Esophagus (tissue), 2 donors: ENCODE data around the gene CHST8. TPM values are rescaled to one million over a fixed set of nuclear protein-coding genes. Genes with fewer than 3 reads are reported as not detected.

Experiments
- H3K27ac ChIP-seq, 2 donors: one replicate each; pipeline ENCODE4 v1.5.1; 2013; ENCODE audit warnings: low read depth in 2 of 2, mild to moderate bottlenecking in 2 of 2, inconsistent platforms in 1 of 2, low read length in 1 of 2, moderate library complexity in 1 of 2
- H3K27me3 ChIP-seq, 2 donors: one replicate each; pipeline ENCODE4 v1.6.1; 2013; ENCODE audit warnings: low read length in 2 of 2, control low read depth in 1 of 2, mild to moderate bottlenecking in 1 of 2; ENCODE audit not compliant: insufficient read depth in 2 of 2, control insufficient read depth in 1 of 2
- H3K36me3 ChIP-seq, 2 donors: one replicate each; pipeline ENCODE4 v1.6.1; 2013; ENCODE audit warnings: low read length in 1 of 2; ENCODE audit not compliant: control insufficient read depth in 2 of 2, insufficient read depth in 2 of 2
- H3K4me1 ChIP-seq, 2 donors: one replicate each; pipeline ENCODE4 v1.6.1; 2013; ENCODE audit warnings: low read length in 1 of 2; ENCODE audit not compliant: control insufficient read depth in 2 of 2, insufficient read depth in 2 of 2
- H3K4me3 ChIP-seq, 2 donors: one replicate each; pipeline ENCODE4 v1.5.1; 2013; ENCODE audit warnings: low read length in 2 of 2, mild to moderate bottlenecking in 2 of 2, low read depth in 1 of 2, moderate library complexity in 1 of 2
- H3K9me3 ChIP-seq, 2 donors: one replicate each; pipeline ENCODE4 v1.6.1; 2013; ENCODE audit warnings: mild to moderate bottlenecking in 2 of 2, low read depth in 1 of 2, low read length in 1 of 2, moderate library complexity in 1 of 2; ENCODE audit not compliant: control insufficient read depth in 2 of 2, insufficient read depth in 1 of 2
- WGBS, 2 donors: extraction: QIAGEN DNeasy Blood & Tissue Kit; methylation state at CpG; one replicate each; pipeline ENCODE4 v1.1.7; 2013; 5-methylcytosine and 5-hydroxymethylcytosine counted together
- polyA plus RNA-seq, 2 donors: library from polyadenylated mRNA; stranded (reverse); fragments of 200-250 nt; gene quantifications; one replicate each; pipeline ENCODE4 v1.2.3, GENCODE V29; 2013
- donor health status: healthy with polysubstance abuse.
- donor health status: Bipolar disorder and iron deficiency.

CHST8 gene
- polyA plus RNA-seq, 2 donors = 0.04 to 0.18 TPM

GRCh38 chr19:33796164-33796875 lies 174.6 kb downstream of the CHST8 start, which contains the start of gene KCTD15:
KCTD15 (plus strand) TSS chr19:33796870; CDS start chr19:33800455, 3,585 bp downstream.
- Histone ChIP-seq H3K9me3 (no peaks in the 10 kb centered on the region), H3K27me3 (no peaks in the 10 kb centered on the region), H3K4me3 (peak within 1 kb of the TSS; percentile 69 to 70), H3K4me1 (peaks cover 0 to 6% of the 10 kb centered on the region in 2 donors), H3K27ac (peak within 1 kb of the TSS; percentile 91 to 96), H3K36me3 (peaks cover 3 to 4% of the 10 kb centered on the region in 2 donors)
- 0 to 1% methylated on average over 46 to 75 of the region's 92 CpGs for WGBS, 2 donors

GRCh38 chr19:33797802-33798671 lies 176.3 kb downstream of the CHST8 start:
- H3K27ac ChIP-seq = peak overlapping the region; percentile 81 to 91
- 6 to 9% methylated on average over 61 of the region's 61 CpGs for WGBS, 2 donors
- peaks cover 0 to 6% of the 10 kb centered on the region in 2 donors for H3K4me1 ChIP-seq

GRCh38 chr19:33798681-33799111 lies 176.9 kb downstream of the CHST8 start:
- Histone ChIP-seq H3K4me3 (peak overlapping the region; percentile 69 to 70), H3K4me1 (peaks cover 0 to 7% of the 10 kb centered on the region in 2 donors), H3K27ac (peak overlapping the region; percentile 81 to 91), H3K36me3 (peaks cover 8 to 18% of the 10 kb centered on the region in 2 donors), H3K27me3 (no peaks in the 10 kb centered on the region), H3K9me3 (no peaks in the 10 kb centered on the region)
- 32 to 33% methylated on average over 12 of the region's 12 CpGs for WGBS, 2 donors

More at GRCh38 chr19:33797802-33798671, 176.3 kb downstream of the CHST8 start:
- H3K27me3 ChIP-seq = no peaks in the 10 kb centered on the region
- no peaks in the 10 kb centered on the region for H3K9me3 ChIP-seq
- H3K4me3 ChIP-seq = peak overlapping the region; percentile 69 to 70
- peaks cover 8 to 18% of the 10 kb centered on the region in 2 donors for H3K36me3 ChIP-seq

- H3K4me1 ChIP-seq = peaks cover 0 to 14% of the 10 kb centered on the region in 2 donors
- peak overlapping the region in 1 of 2 donors; percentile 15 for H3K27ac ChIP-seq
Observed at GRCh38 chr19:33799476-33799875, 177.7 kb downstream of the CHST8 start.

GRCh38 chr19:33800012-33800680 lies 178.4 kb downstream of the CHST8 start:
- peak overlapping the region in 1 of 2 donors; percentile 7 for H3K27ac ChIP-seq
- no peak overlapping the region for H3K4me3 ChIP-seq
- 88 to 90% methylated on average over 16 of the region's 16 CpGs for WGBS, 2 donors
- H3K4me1 ChIP-seq = peaks cover 0 to 16% of the 10 kb centered on the region in 2 donors
- H3K36me3 ChIP-seq = peaks cover 8 to 18% of the 10 kb centered on the region in 2 donors
- H3K27me3 ChIP-seq = no peaks in the 10 kb centered on the region
- H3K9me3 ChIP-seq = no peaks in the 10 kb centered on the region

More at GRCh38 chr19:33799476-33799875, 177.7 kb downstream of the CHST8 start:
- no peaks in the 10 kb centered on the region for H3K9me3 ChIP-seq
- no peaks in the 10 kb centered on the region for H3K27me3 ChIP-seq
- H3K36me3 ChIP-seq = peaks cover 8 to 18% of the 10 kb centered on the region in 2 donors
- WGBS, 2 donors = 70 to 75% methylated on average over 5 of the region's 5 CpGs
- H3K4me3 ChIP-seq = peak overlapping the region in 1 of 2 donors; percentile 69

GRCh38 chr19:33801411-33801810 lies 179.7 kb downstream of the CHST8 start:
- Histone ChIP-seq H3K9me3 (no peaks in the 10 kb centered on the region), H3K4me1 (peaks cover 5 to 24% of the 10 kb centered on the region in 2 donors), H3K27me3 (no peaks in the 10 kb centered on the region), H3K36me3 (peaks cover 8 to 25% of the 10 kb centered on the region in 2 donors), H3K27ac (no peak overlapping the region), H3K4me3 (no peak overlapping the region)
- 92 to 94% methylated on average over 5 of the region's 5 CpGs for WGBS, 2 donors

GRCh38 chr19:33802001-33802400 lies 180.2 kb downstream of the CHST8 start:
- WGBS, 2 donors = 67 to 75% methylated on average over 10 of the region's 10 CpGs
- Histone ChIP-seq H3K4me1 (peaks cover 5 to 29% of the 10 kb centered on the region in 2 donors), H3K36me3 (peaks cover 8 to 28% of the 10 kb centered on the region in 2 donors), H3K4me3 (no peak overlapping the region), H3K27me3 (no peaks in the 10 kb centered on the region), H3K9me3 (no peaks in the 10 kb centered on the region), H3K27ac (no peak overlapping the region)

- H3K36me3 ChIP-seq = peaks cover 8 to 28% of the 10 kb centered on the region in 2 donors
- no peaks in the 10 kb centered on the region for H3K9me3 ChIP-seq
- H3K4me1 ChIP-seq = peaks cover 5 to 29% of the 10 kb centered on the region in 2 donors
- no peak overlapping the region for H3K4me3 ChIP-seq
- H3K27me3 ChIP-seq = no peaks in the 10 kb centered on the region
- WGBS, 2 donors = 91 to 92% methylated on average over 1 of the region's 1 CpG
- peak overlapping the region in 1 of 2 donors; percentile 38 for H3K27ac ChIP-seq
Observed at GRCh38 chr19:33802801-33803200, 181.0 kb downstream of the CHST8 start.

- 91% methylated on average over 9 of the region's 9 CpGs for WGBS, 2 donors
- Histone ChIP-seq H3K36me3 (peaks cover 8 to 28% of the 10 kb centered on the region in 2 donors), H3K27me3 (no peaks in the 10 kb centered on the region), H3K9me3 (no peaks in the 10 kb centered on the region), H3K27ac (peak overlapping the region; percentile 32 to 86), H3K4me3 (no peak overlapping the region), H3K4me1 (peaks cover 5 to 29% of the 10 kb centered on the region in 2 donors)
Observed at GRCh38 chr19:33803383-33803782, 181.6 kb downstream of the CHST8 start.
